Measurements from ENCODE around the gene AQP7. TPM values are rescaled to one million over a fixed set of nuclear protein-coding genes. Genes with fewer than 3 reads are reported as not detected.
A peak's percentile ranks its signal among the peaks of the same experiment; 100 is the strongest.
"Not testable (repeated sequence)": the region's sequence is repeated elsewhere in the genome, so short reads cannot be mapped to it uniquely, and the experiment has no call there.

The AQP7 gene
- total RNA-seq (100 to 1,000 TPM in 6 of 9 donors, 10 to 100 TPM in 3; 82.5 to 252 (median 113) TPM), polyA plus RNA-seq (100 to 1,000 TPM in 1 of 2 donors, 10 to 100 TPM in 1; 32.1 to 216 TPM)
- long read RNA-seq, donor 1, transcript AQP7-213 (7 exons, 1,270 nt), result minor isoform, 21 of 289 reads
- long read RNA-seq, donor 1, transcript AQP7-201 (8 exons, 1,256 nt), result major isoform, 54 of 289 reads
- long read RNA-seq, donor 1, transcript AQP7-208 (6 exons, 1,668 nt), result minor isoform, 5 of 289 reads
- long read RNA-seq, donor 1, partial matches to known transcripts, result 71 of 289 reads
- long read RNA-seq, donor 1, other reads (novel, unspliced or antisense), result 131 of 289 reads
- long read RNA-seq, donor 2, transcript AQP7-213 (7 exons, 1,270 nt), result minor isoform, 31 of 325 reads
- long read RNA-seq, donor 2, transcript AQP7-201 (8 exons, 1,256 nt), result major isoform, 89 of 325 reads
- long read RNA-seq, donor 2, transcript AQP7-208 (6 exons, 1,668 nt), result minor isoform, 12 of 325 reads
- long read RNA-seq, donor 2, partial matches to known transcripts, result 60 of 325 reads
- long read RNA-seq, donor 2, other reads (novel, unspliced or antisense), result 127 of 325 reads
- long read RNA-seq, donor 3, transcript AQP7-201 (8 exons, 1,256 nt), result major isoform, 10 of 107 reads
- long read RNA-seq, donor 3, partial matches to known transcripts, result 21 of 107 reads
- long read RNA-seq, donor 3, other reads (novel, unspliced or antisense), result 64 of 107 reads

GRCh38 chr9:33402371-33402770 is at the start of gene AQP7:
Gene AQP7, minus strand, starts transcription at chr9:33402568. Its CDS starts 1,306 bp downstream, at chr9:33401262.
- 0 to 22% (median 18%) methylated on average over 6 to 10 of the region's 10 CpGs for WGBS, 4 donors
- not testable (repeated sequence) for H3K27me3 ChIP-seq, H3K36me3 ChIP-seq, ATAC-seq, H3K9me3 ChIP-seq
- intact Hi-C loops (cut with DNase I), result loop anchor here in 2 of 10 donors (10.0 kb wide), 2 partner anchors 52 to 112 kb away; no protein-coding TSS in a partner anchor
- Histone ChIP-seq H3K4me3 (peak within 1 kb of the TSS; percentile 39 to 70 (median 59)), H3K4me1 (peaks cover 0 to 65% (median 29%) of the 10 kb centered on the region in 12 donors), H3K27ac (peak within 1 kb of the TSS; percentile 70 to 98 (median 92))
- peak; percentile 68 to 87 (median 82) for DNase-seq
- TF ChIP-seq POLR2A (IDR thresholded peaks at IDR 0.05), result peak in 1 of 2 donors; percentile 56

- intact Hi-C loops (cut with DNase I), result loop anchor here in 3 of 10 donors (5.0 to 10.0 kb wide), 3 partner anchors 38 to 166 kb away; partner anchors contain the start of gene AQP7 (in 1 of the 3)
- H3K4me3 ChIP-seq, result no peak overlapping the region
- ATAC-seq (no peak), DNase-seq (no peak)
- H3K36me3 ChIP-seq, result no peaks in the 10 kb centered on the region
- TF ChIP-seq CTCF (IDR thresholded peaks at IDR 0.05), result no peak
- H3K27ac ChIP-seq, result no peak overlapping the region
- no peaks in the 10 kb centered on the region for H3K27me3 ChIP-seq
- WGBS, 4 donors, result 90 to 93% (median 92%) methylated on average over 4 of the region's 4 CpGs
- H3K9me3 ChIP-seq, result no peaks in the 10 kb centered on the region
- peaks cover 0 to 32% (median 12%) of the 10 kb centered on the region in 12 donors for H3K4me1 ChIP-seq
Observed at GRCh38 chr9:33450621-33451146, 48.3 kb upstream of the AQP7 start.

- Histone ChIP-seq H3K36me3 (no peaks in the 10 kb centered on the region), H3K27ac (no peak overlapping the region), H3K9me3 (no peaks in the 10 kb centered on the region), H3K27me3 (no peaks in the 10 kb centered on the region), H3K4me1 (peaks cover 0 to 32% (median 12%) of the 10 kb centered on the region in 12 donors), H3K4me3 (no peak overlapping the region)
- TF ChIP-seq CTCF (IDR thresholded peaks at IDR 0.05) (no peak), POLR2A (IDR thresholded peaks at IDR 0.05) (no peak)
- no peak for ATAC-seq
- WGBS, 4 donors, result 77 to 99% (median 94%) methylated on average over 5 of the region's 5 CpGs
- no peak for DNase-seq
- intact Hi-C loops (cut with DNase I), result loop anchor here in 4 of 10 donors (5.0 to 10.0 kb wide), 4 partner anchors 37 to 165 kb away; partner anchors contain the start of gene AQP7 (in 1 of the 4)
Observed at GRCh38 chr9:33449715-33450114, 47.3 kb upstream of the AQP7 start.

- WGBS, 4 donors, result 29 to 46% (median 38%) methylated on average over 17 to 20 of the region's 20 CpGs
- ATAC-seq, result no peak
- intact Hi-C loops (cut with DNase I), result loop anchor here in 1 of 10 donors (5.0 kb wide), 1 partner anchor 71 kb away; no protein-coding TSS in a partner anchor
- peak overlapping the region; percentile 26 to 67 (median 58) for H3K4me3 ChIP-seq
- DNase-seq, result no peak
- H3K36me3 ChIP-seq, result peaks cover 0 to 5% (median 0%) of the 10 kb centered on the region in 9 donors
- H3K9me3 ChIP-seq, result no peaks in the 10 kb centered on the region
- peak overlapping the region in 10 of 12 donors; percentile 38 to 80 (median 66) for H3K27ac ChIP-seq
- H3K4me1 ChIP-seq, result peaks cover 0 to 30% (median 12%) of the 10 kb centered on the region in 12 donors
- H3K27me3 ChIP-seq, result no peaks in the 10 kb centered on the region
- TF ChIP-seq POLR2A (IDR thresholded peaks at IDR 0.05) (no peak), CTCF (IDR thresholded peaks at IDR 0.05) (no peak)
Observed at GRCh38 chr9:33447799-33448553, 45.6 kb upstream of the AQP7 start.

Data from heart left ventricle (tissue), 16 donors.